HCT116 (cell line): Measurements from ENCODE around the gene ORMDL3. TPM values are rescaled to one million over a fixed set of nuclear protein-coding genes. Genes with fewer than 3 reads are reported as not detected.
A peak's percentile ranks its signal among the peaks of the same experiment; 100 is the strongest.

Source experiments
- ATAC-seq: fragments of 200-7000 bp; cut with Tn5 transposase; 2 replicates; pipeline ENCODE4 v1.9.1; 2020; ENCODE audit warnings: mild to moderate bottlenecking, moderate library complexity
- BruUV-seq: library from RNA; stranded (reverse); fragments of 400-500 nt; replicated peaks from 2 replicates; lab custom pipeline; 2021; lab: Mats Ljungman, UMichigan
- CTCF ChIA-PET: fragments of 300-600 bp; sonication (Branson Sonifier 250); formaldehyde crosslinking; loops from one replicate; lab custom pipeline; 2021; ENCODE audit warnings: antibody characterized with exemption; lab: Charles Lee
- POLR2A ChIA-PET: fragments of 300-600, 350-600 bp; sonication (Branson Sonifier 250); formaldehyde crosslinking; loops from one replicate; lab custom pipeline; 2021; ENCODE audit warnings: antibody characterized with exemption; lab: Charles Lee
- RAD21 ChIA-PET, 2 experiments: fragments of 300-600 bp; sonication (Branson Sonifier 250); formaldehyde crosslinking; loops; one replicate each; lab custom pipeline; 2023; ENCODE audit warnings: low total read pairs in 2 of 2; ENCODE audit not compliant: uncharacterized antibody in 2 of 2, unreplicated experiment in 2 of 2, low non-redundant PET in 1 of 2; lab: Charles Lee
- DNase-seq: peaks from one replicate; pipeline ENCODE4 v3.0.0-alpha.2; 2010; ENCODE audit warnings: low read depth, low spot score
- H2AFZ ChIP-seq: fragments of 200-600 bp; shearing (Covaris generic), sonication (generic); 2 replicates; pipeline ENCODE4 v1.6.1; 2017; ENCODE audit warnings: low read depth, mixed run types, mixed read lengths, antibody characterized with exemption, low read length; ENCODE audit not compliant: poor library complexity, severe bottlenecking
- H3K27ac ChIP-seq: 2 replicates; pipeline ENCODE4 v1.5.1; 2012; ENCODE audit warnings: low read depth, low read length
- H3K27me3 ChIP-seq: fragments of 200-600 bp; sonication (generic); 2 replicates; pipeline ENCODE4 v1.6.1; 2016; ENCODE audit warnings: mixed run types, low read length, mixed read lengths; ENCODE audit not compliant: insufficient read depth
- H3K36me3 ChIP-seq, 2 experiments: fragments of 200-500 bp in 1 of 2; fragments of 200-600 bp in 1 of 2; sonication (Bioruptor generic) in 1 of 2; sonication (generic) in 1 of 2; 2 replicates each; pipeline versions ENCODE4 v1.5.1 to v1.6.1; 2014 to 2016; ENCODE audit warnings: low read length in 2 of 2, inconsistent platforms in 1 of 2, mixed read lengths in 1 of 2, mixed run types in 1 of 2; ENCODE audit not compliant: insufficient read depth in 2 of 2, control insufficient read depth in 1 of 2
- H3K4me1 ChIP-seq, 2 experiments: fragments of 200-600 bp in 1 of 2; sonication (generic) in 1 of 2; 2 replicates each; pipeline versions ENCODE4 v1.5.1 to v1.6.1; 2012 to 2017; ENCODE audit warnings: low read length in 2 of 2, inconsistent platforms in 1 of 2, mild to moderate bottlenecking in 1 of 2, mixed read lengths in 1 of 2, mixed run types in 1 of 2, moderate library complexity in 1 of 2; ENCODE audit not compliant: insufficient read depth in 2 of 2, control insufficient read depth in 1 of 2
- H3K4me2 ChIP-seq: fragments of 200-600 bp; sonication (generic); 2 replicates; pipeline ENCODE4 v1.6.1; 2017; ENCODE audit warnings: mixed run types, low read length, mixed read lengths
- H3K4me3 ChIP-seq, 2 experiments: fragments of 200-600 bp in 1 of 2; sonication (generic) in 1 of 2; replicated peaks in 1 of 2; 2 replicates each; pipeline ENCODE4 v1.5.1; 2011 to 2016; ENCODE audit warnings: low read length in 2 of 2, control low read depth in 1 of 2, low read depth in 1 of 2, mild to moderate bottlenecking in 1 of 2, mixed read lengths in 1 of 2, mixed run types in 1 of 2
- H3K79me2 ChIP-seq: fragments of 200-600 bp; sonication (generic); 2 replicates; pipeline ENCODE4 v1.6.1; 2017; ENCODE audit warnings: mild to moderate bottlenecking, mixed run types, low read length, moderate library complexity, mixed read lengths; ENCODE audit not compliant: insufficient read depth
- H3K9ac ChIP-seq: fragments of 200-600 bp; sonication (generic); 2 replicates; pipeline ENCODE4 v1.6.1; 2016; ENCODE audit warnings: low read length, mixed read lengths
- H3K9me2 ChIP-seq: fragments of 200-600 bp; sonication (generic), shearing (Covaris generic); 2 replicates; pipeline ENCODE4 v1.6.1; 2017; ENCODE audit warnings: mixed run types, mild to moderate bottlenecking, moderate library complexity; ENCODE audit not compliant: insufficient read depth
- H3K9me3 ChIP-seq, 2 experiments: fragments of 200-500 bp in 1 of 2; fragments of 200-600 bp in 1 of 2; sonication (Bioruptor generic) in 1 of 2; sonication (generic) in 1 of 2; 2 replicates each; pipeline ENCODE4 v1.6.1; 2014 to 2017; ENCODE audit warnings: low read length in 2 of 2, mixed read lengths in 2 of 2, inconsistent platforms in 1 of 2, low read depth in 1 of 2, mild to moderate bottlenecking in 1 of 2, mixed run types in 1 of 2, moderate library complexity in 1 of 2; ENCODE audit not compliant: control insufficient read depth in 1 of 2, insufficient read depth in 1 of 2
- H4K20me1 ChIP-seq: fragments of 200-600 bp; sonication (generic), shearing (Covaris generic); 2 replicates; pipeline ENCODE4 v1.6.1; 2017; ENCODE audit warnings: mixed run types, mild to moderate bottlenecking, moderate library complexity; ENCODE audit not compliant: insufficient read depth
- CBX3 ChIP-seq: IDR thresholded peaks from 2 replicates; pipeline ENCODE4 v1.6.1; 2012; ENCODE audit warnings: low read depth
- CEBPB ChIP-seq: IDR thresholded peaks from 2 replicates; pipeline ENCODE4 v1.6.1; 2012; ENCODE audit warnings: low read depth
- EGR1 ChIP-seq: IDR thresholded peaks from 2 replicates; pipeline ENCODE4 v1.6.1; 2012; ENCODE audit warnings: low read depth
- EZH2 ChIP-seq: fragments of 200-600 bp; sonication (generic); IDR thresholded peaks from 2 replicates; pipeline ENCODE4 v1.6.1; 2017; ENCODE audit warnings: antibody characterized with exemption, mixed run types
- EZH2phosphoT487 ChIP-seq: fragments of 200-600 bp; IDR thresholded peaks from 2 replicates; pipeline ENCODE4 v1.6.1; 2018; ENCODE audit warnings: antibody characterized with exemption, borderline replicate concordance
- FOSL1 ChIP-seq: IDR thresholded peaks from 2 replicates; pipeline ENCODE4 v1.6.1; 2012; ENCODE audit warnings: low read depth
- JUND ChIP-seq: IDR thresholded peaks from 2 replicates; pipeline ENCODE4 v1.6.1; 2012
- RAD21 ChIP-seq: IDR thresholded peaks from 2 replicates; pipeline ENCODE4 v1.6.1; 2012; ENCODE audit warnings: low read depth, mild to moderate bottlenecking
- SP1 ChIP-seq: IDR thresholded peaks from 2 replicates; pipeline ENCODE4 v1.6.1; 2012; ENCODE audit warnings: low read depth
- SRF ChIP-seq: IDR thresholded peaks from 2 replicates; pipeline ENCODE4 v1.6.1; 2012; ENCODE audit warnings: low read depth
- TCF7L2 ChIP-seq: IDR thresholded peaks from 2 replicates; pipeline ENCODE4 v1.7.0; 2011; ENCODE audit warnings: borderline replicate concordance, inconsistent platforms; ENCODE audit not compliant: insufficient read depth, insufficient read length; ENCODE audit errors: extremely low read depth
- intact Hi-C: fragments of 100-400 bp; cut with micrococcal nuclease; formaldehyde crosslinking; loops from 2 replicates; pipeline ENCODE4 v1.10.0; 2022
- total RNA-seq: library from RNA; stranded (reverse); gene quantifications from one replicate; pipeline ENCODE4 v1.2.1, GENCODE V29; 2021; ENCODE audit not compliant: unreplicated experiment
- TF ChIP-seq, protein P1 (sequence below), 3 experiments: fragments of 200-600 bp in 1 of 3; sonication (generic) in 1 of 3; IDR thresholded peaks in 2 of 3; conservative IDR thresholded peaks in 1 of 3; 2 replicates each; pipeline ENCODE4 v1.5.1; 2012 to 2017; ENCODE audit warnings: low read depth in 2 of 3, low read length in 2 of 3, antibody characterized with exemption in 1 of 3, borderline replicate concordance in 1 of 3, control low read depth in 1 of 3, mild to moderate bottlenecking in 1 of 3, mixed read lengths in 1 of 3, mixed run types in 1 of 3, moderate library complexity in 1 of 3; ENCODE audit not compliant: insufficient read depth in 1 of 3
- TF ChIP-seq, protein P2 (sequence below): IDR thresholded peaks from 2 replicates; pipeline ENCODE4 v1.6.1; 2012

Gene ORMDL3
- total RNA-seq, 1 experiment from 2014 or later = 46.9 TPM

DNA sequence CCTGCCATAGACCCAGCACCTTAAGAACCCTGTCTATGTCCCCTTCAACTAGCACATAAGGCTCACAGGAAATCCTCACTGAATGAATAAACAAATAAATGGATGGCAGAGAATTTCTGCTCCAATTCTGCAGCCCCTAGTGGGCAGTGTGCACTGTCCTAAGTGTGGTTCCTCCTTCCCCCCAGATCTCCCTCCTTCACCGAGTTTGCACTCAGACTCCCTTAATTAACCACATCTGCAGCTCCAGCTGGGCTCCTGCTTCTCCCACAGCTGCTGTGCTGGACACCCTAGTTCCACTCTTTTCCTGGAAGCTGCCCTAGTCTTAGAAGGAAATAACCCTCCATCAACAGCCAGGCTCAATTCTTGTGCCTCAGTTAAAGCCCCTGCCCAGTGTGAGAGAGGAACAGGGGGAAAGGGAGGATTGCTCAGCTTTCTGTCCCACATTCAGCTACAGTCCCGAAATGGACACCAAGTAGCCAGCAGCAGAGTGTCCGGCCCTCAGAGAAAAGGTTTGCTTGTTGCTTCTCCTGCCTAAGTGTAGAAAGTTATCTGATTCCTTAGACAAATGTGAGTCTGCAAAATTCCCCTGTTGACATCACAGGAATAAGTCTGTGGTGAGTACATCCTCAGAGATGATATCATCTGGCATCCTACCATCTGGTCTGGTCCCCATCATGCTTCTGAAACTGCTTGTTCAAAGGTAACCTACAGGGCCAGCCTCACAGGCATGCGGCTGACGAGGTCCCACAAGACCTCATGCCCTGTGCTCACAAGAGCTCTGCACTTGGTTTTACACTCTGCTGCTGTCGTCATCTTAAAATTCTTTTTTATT, 12.4 kb upstream of the ORMDL3 start:
- TF ChIP-seq RAD21 (peak; percentile 44), EGR1 (no peak)
- TF ChIP-seq, protein P1, sequence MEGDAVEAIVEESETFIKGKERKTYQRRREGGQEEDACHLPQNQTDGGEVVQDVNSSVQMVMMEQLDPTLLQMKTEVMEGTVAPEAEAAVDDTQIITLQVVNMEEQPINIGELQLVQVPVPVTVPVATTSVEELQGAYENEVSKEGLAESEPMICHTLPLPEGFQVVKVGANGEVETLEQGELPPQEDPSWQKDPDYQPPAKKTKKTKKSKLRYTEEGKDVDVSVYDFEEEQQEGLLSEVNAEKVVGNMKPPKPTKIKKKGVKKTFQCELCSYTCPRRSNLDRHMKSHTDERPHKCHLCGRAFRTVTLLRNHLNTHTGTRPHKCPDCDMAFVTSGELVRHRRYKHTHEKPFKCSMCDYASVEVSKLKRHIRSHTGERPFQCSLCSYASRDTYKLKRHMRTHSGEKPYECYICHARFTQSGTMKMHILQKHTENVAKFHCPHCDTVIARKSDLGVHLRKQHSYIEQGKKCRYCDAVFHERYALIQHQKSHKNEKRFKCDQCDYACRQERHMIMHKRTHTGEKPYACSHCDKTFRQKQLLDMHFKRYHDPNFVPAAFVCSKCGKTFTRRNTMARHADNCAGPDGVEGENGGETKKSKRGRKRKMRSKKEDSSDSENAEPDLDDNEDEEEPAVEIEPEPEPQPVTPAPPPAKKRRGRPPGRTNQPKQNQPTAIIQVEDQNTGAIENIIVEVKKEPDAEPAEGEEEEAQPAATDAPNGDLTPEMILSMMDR (IDR thresholded peaks at IDR 0.05 in 2 of 3, conservative IDR thresholded peaks at IDR 0.05 in 1 of 3; ENCODE audit: borderline replicate concordance in 1 of 3, insufficient read depth in 1 of 3, low read depth in 2 of 3, low read length in 2 of 3) = peak; percentile 40 to 61 (median 60); a peak in 5 of 6 replicates
- TF ChIP-seq, all 23 proteins: peak for 2
- Histone ChIP-seq H3K27me3 (no peaks in the 10 kb centered on the region), H3K27ac (no peak overlapping the region), H3K36me3 (no peaks in the 10 kb centered on the region), H4K20me1 (no peaks in the 10 kb centered on the region), H3K79me2 (no peaks in the 10 kb centered on the region), H3K9me2 (no peaks in the 10 kb centered on the region), H3K9ac (no peak overlapping the region), H2AFZ (no peak overlapping the region), H3K4me1 (peaks cover 11 to 16% of the 10 kb centered on the region in 2 experiments), H3K4me2 (no peak overlapping the region), H3K9me3 (no peaks in the 10 kb centered on the region), H3K4me3 (no peak overlapping the region)
- BruUV-seq = no TSS peak
- CTCF ChIA-PET = interaction anchor here (1.5 to 1.8 kb wide), 2 partner anchors 15 to 19 kb away, joined by 3 to 4 read pairs; no protein-coding TSS in a partner anchor
- peak; percentile 82 for ATAC-seq
- RAD21 ChIA-PET = no interaction called here
- POLR2A ChIA-PET = interaction anchor here (0.7 kb wide), 1 partner anchor 12 kb away, joined by 3 read pairs; the partner anchor contains the start of genes LRRC3C and ORMDL3
- intact Hi-C loops = no loop called here
- no peak for DNase-seq

DNA sequence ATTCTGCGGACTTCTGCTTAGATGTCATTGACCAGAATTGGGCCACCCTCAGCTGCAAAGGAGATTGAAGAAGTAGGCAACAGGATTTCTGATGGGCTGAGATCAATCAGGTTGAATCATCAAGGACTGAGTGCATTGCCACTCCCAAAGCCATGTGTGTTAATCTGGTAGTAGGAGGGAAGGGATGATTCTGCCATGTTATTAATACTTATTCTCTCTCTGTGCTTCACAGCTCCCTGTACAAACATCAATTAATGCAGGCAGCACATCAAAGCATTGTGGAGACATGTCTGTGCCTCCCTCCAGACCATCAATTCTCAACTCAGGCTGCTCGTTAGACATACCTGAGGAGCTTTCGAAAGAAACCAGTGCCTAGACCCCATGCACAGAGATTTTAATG, 11.7 kb upstream of the ORMDL3 start:
- Histone ChIP-seq H3K4me2 (no peak overlapping the region), H3K9ac (no peak overlapping the region), H3K79me2 (no peaks in the 10 kb centered on the region), H3K9me2 (no peaks in the 10 kb centered on the region), H4K20me1 (no peaks in the 10 kb centered on the region), H3K4me3 (no peak overlapping the region), H3K9me3 (no peaks in the 10 kb centered on the region), H3K4me1 (peaks cover 11 to 16% of the 10 kb centered on the region in 2 experiments), H3K36me3 (no peaks in the 10 kb centered on the region), H2AFZ (no peak overlapping the region), H3K27me3 (no peaks in the 10 kb centered on the region), H3K27ac (no peak overlapping the region)
- ATAC-seq (peak; percentile 16; the same call in 1 of the 2 replicates), DNase-seq (no peak)
- CTCF ChIA-PET = interaction anchor here (1.5 to 1.8 kb wide), 2 partner anchors 16 to 19 kb away, joined by 3 to 4 read pairs; no protein-coding TSS in a partner anchor
- RAD21 ChIA-PET = no interaction called here
- intact Hi-C loops = no loop called here
- BruUV-seq = no TSS peak
- POLR2A ChIA-PET = interaction anchor here (0.7 kb wide), 1 partner anchor 12 kb away, joined by 3 read pairs; the partner anchor contains the start of genes LRRC3C and ORMDL3
- TF ChIP-seq, protein P1 (IDR thresholded peaks at IDR 0.05 in 2 of 3, conservative IDR thresholded peaks at IDR 0.05 in 1 of 3; ENCODE audit: borderline replicate concordance in 1 of 3, insufficient read depth in 1 of 3, low read depth in 2 of 3, low read length in 2 of 3) = no peak
- TF ChIP-seq EZH2phosphoT487 (no peak), RAD21 (no peak), JUND (no peak), SRF (no peak), CBX3 (no peak), SP1 (no peak), TCF7L2 (no peak), EGR1 (no peak), CEBPB (no peak), EZH2 (no peak), FOSL1 (no peak)
- TF ChIP-seq, protein P2, sequence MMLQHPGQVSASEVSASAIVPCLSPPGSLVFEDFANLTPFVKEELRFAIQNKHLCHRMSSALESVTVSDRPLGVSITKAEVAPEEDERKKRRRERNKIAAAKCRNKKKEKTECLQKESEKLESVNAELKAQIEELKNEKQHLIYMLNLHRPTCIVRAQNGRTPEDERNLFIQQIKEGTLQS = no peak
